Mesothelial cell of epicardium (in vitro differentiated cells): ENCODE data around the gene FXYD5. TPM values are rescaled to one million over a fixed set of nuclear protein-coding genes. Genes with fewer than 3 reads are reported as not detected.
A peak's percentile ranks its signal among the peaks of the same experiment; 100 is the strongest.

Experiments used
- DNase-seq, 2 experiments: peaks; one replicate each; pipeline ENCODE4 v3.0.0; 2021; ENCODE audit warnings: low spot score in 2 of 2; ENCODE audit not compliant: unreplicated experiment in 2 of 2
- H3K27ac Mint-ChIP-seq: 2 replicates; pipeline ENCODE4 v1.8.0; 2021; ENCODE audit warnings: mixed read lengths
- H3K27me3 Mint-ChIP-seq: 2 replicates; pipeline ENCODE4 v1.8.0; 2021; ENCODE audit warnings: low read depth, mixed read lengths
- H3K36me3 Mint-ChIP-seq: 2 replicates; pipeline ENCODE4 v1.8.0; 2021; ENCODE audit warnings: mixed read lengths
- H3K4me1 Mint-ChIP-seq: 2 replicates; pipeline ENCODE4 v1.8.0; 2021; ENCODE audit warnings: mixed read lengths
- H3K4me3 Mint-ChIP-seq: 2 replicates; pipeline ENCODE4 v1.8.0; 2021; ENCODE audit warnings: mild to moderate bottlenecking, moderate library complexity, mixed read lengths
- H3K9me3 Mint-ChIP-seq: 2 replicates; pipeline ENCODE4 v1.8.0; 2021; ENCODE audit warnings: mixed read lengths
- total RNA-seq: library from RNA; stranded (reverse); gene quantifications from 3 replicates; pipeline ENCODE4 v1.2.1, GENCODE V29; 2021
- TF ChIP-seq, protein P1 (sequence below): fragments of 200-600 bp; sonication (generic); IDR thresholded peaks from one replicate; pipeline ENCODE4 v1.5.0; 2021; ENCODE audit warnings: antibody characterized with exemption; ENCODE audit not compliant: unreplicated experiment

The FXYD5 gene
- total RNA-seq, 1 donor from 2014 or later: 24.7 TPM

DNA sequence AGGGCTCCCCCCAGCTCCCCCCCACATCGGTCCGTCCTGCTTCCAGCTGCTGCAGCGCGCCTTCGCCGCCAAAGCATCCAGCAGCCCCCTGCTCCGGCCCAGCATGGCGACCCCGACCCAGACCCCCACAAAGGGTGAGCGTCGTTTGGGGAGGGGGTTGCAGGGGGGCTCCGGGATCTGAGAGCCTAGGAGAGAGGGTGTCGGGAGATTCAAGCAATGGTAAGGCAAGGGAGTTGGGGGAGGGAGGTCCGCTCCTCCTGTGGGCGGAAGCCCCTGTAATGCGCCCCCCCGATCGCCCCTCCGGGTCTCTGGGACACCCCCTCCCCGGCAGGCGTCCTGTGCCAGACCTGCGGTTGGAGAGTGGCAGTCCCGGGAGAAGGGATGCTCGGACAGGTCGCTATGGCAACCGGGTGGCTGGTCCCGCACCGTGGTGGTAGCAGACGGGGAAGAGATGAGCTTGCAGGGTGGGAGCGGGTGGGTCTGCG, 11.3 kb upstream of the FXYD5 start, which contains the start of gene FXYD7:
Gene FXYD7 (plus strand): TSS at position 25 of the 485 bp plus-strand sequence. CDS start 79 bp downstream, at position 104.
- H3K9me3 Mint-ChIP-seq: no peaks in the 10 kb centered on the region
- H3K27ac Mint-ChIP-seq: no peak within 1 kb of the TSS
- peak within 1 kb of the TSS; percentile 44 for H3K4me3 Mint-ChIP-seq
- TF ChIP-seq, protein P1, sequence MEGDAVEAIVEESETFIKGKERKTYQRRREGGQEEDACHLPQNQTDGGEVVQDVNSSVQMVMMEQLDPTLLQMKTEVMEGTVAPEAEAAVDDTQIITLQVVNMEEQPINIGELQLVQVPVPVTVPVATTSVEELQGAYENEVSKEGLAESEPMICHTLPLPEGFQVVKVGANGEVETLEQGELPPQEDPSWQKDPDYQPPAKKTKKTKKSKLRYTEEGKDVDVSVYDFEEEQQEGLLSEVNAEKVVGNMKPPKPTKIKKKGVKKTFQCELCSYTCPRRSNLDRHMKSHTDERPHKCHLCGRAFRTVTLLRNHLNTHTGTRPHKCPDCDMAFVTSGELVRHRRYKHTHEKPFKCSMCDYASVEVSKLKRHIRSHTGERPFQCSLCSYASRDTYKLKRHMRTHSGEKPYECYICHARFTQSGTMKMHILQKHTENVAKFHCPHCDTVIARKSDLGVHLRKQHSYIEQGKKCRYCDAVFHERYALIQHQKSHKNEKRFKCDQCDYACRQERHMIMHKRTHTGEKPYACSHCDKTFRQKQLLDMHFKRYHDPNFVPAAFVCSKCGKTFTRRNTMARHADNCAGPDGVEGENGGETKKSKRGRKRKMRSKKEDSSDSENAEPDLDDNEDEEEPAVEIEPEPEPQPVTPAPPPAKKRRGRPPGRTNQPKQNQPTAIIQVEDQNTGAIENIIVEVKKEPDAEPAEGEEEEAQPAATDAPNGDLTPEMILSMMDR: peak; percentile 59
- no peaks in the 10 kb centered on the region for H3K36me3 Mint-ChIP-seq
- no peak for DNase-seq
- peaks cover 55% of the 10 kb centered on the region for H3K27me3 Mint-ChIP-seq
- H3K4me1 Mint-ChIP-seq: peaks cover 44% of the 10 kb centered on the region

DNA sequence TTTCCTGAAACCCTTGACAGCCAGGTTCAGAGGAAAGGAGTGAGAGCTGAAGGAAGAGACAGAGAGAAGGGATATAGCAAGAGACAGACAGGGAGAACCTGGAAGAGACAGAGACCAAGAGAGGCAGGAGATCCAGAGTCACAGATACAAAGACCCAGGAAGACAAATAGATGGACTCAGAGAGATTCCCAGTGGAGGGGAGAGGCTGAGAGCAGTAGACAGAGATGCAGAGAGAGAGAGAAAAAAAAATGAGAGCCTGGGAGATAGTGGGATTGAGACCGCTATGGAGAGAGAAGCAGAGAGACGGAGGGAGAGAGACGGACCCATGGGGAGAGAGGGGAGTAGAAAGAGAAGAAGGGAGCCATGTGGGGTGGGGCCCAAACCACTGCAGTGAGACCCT, 10.7 kb upstream of the FXYD5 start:
- Mint-ChIP-seq H3K4me3 (peak overlapping the region; percentile 1), H3K27ac (no peak overlapping the region), H3K4me1 (peaks cover 43% of the 10 kb centered on the region), H3K27me3 (peaks cover 55% of the 10 kb centered on the region), H3K9me3 (no peaks in the 10 kb centered on the region), H3K36me3 (no peaks in the 10 kb centered on the region)
- no peak for DNase-seq
- TF ChIP-seq, protein P1: no peak

DNA sequence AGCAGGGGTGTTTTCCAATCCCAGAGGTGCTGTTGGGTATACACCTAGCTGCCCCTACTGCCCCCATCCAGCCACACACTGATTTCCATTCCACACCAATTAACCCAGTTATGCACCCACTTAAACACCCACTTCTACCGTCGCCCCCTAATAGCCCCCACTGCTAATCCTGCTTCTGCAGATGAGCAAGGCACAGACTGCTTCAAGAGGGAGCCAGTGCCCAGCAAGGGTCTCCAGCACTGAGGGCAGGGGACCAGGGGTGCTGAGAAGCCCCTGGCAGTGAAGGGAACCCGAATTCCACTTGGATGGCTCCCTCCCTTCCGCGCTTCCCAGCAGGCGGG, 10.3 kb upstream of the FXYD5 start:
- TF ChIP-seq, protein P1: no peak
- peak overlapping the region; percentile 1 for H3K4me3 Mint-ChIP-seq

DNA sequence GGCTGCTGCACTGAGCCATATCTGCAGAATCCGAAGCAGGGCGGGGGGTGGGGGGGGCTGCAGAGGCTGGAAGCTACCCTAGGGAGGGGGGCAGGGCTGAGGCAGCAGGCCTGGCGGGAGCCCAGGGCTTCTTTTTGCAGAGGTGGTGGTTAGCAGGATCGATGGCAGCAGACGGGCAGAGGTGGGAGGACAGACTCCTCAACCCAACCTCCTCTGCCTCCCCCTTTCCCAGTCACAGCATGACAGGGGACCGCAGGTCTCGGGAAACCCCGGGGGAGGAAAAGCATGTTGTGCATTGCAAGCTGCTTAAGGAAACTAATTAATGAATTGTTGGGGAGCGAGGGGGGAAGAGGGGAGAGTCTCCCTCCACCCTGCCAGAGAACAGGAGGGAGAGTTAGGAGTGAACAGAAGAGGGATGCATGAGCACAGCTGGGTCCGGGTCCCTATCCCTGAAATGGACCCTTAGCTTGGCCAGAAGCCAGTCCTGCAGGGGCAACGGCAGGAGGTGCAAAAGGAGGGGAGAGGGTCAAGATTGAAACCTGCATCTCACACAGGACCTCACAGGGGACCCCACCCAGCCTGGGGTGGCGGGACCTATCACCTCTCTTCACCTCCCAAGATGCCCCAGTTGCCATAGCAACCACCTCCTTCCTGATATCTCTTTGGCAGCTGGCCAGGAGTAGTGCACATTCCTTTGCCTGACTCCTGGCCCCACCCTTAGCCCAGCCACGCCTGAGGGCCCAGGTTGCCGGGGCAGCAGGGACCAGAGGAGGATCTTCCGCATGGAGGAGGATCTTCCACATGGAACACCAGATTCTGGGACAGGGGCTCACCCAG, 9.7 kb upstream of the FXYD5 start:
- TF ChIP-seq, protein P1: no peak
- no peak overlapping the region for H3K27ac Mint-ChIP-seq
- DNase-seq: no peak
- no peaks in the 10 kb centered on the region for H3K9me3 Mint-ChIP-seq
- H3K4me1 Mint-ChIP-seq: peaks cover 38% of the 10 kb centered on the region
- H3K4me3 Mint-ChIP-seq: no peak overlapping the region
- peaks cover 49% of the 10 kb centered on the region for H3K27me3 Mint-ChIP-seq
- no peaks in the 10 kb centered on the region for H3K36me3 Mint-ChIP-seq

More for the DNA sequence above, 10.3 kb upstream of the FXYD5 start:
- H3K27me3 Mint-ChIP-seq: peaks cover 52% of the 10 kb centered on the region
- no peaks in the 10 kb centered on the region for H3K36me3 Mint-ChIP-seq
- peaks cover 40% of the 10 kb centered on the region for H3K4me1 Mint-ChIP-seq
- no peak for DNase-seq
- H3K27ac Mint-ChIP-seq: no peak overlapping the region
- H3K9me3 Mint-ChIP-seq: no peaks in the 10 kb centered on the region

DNA sequence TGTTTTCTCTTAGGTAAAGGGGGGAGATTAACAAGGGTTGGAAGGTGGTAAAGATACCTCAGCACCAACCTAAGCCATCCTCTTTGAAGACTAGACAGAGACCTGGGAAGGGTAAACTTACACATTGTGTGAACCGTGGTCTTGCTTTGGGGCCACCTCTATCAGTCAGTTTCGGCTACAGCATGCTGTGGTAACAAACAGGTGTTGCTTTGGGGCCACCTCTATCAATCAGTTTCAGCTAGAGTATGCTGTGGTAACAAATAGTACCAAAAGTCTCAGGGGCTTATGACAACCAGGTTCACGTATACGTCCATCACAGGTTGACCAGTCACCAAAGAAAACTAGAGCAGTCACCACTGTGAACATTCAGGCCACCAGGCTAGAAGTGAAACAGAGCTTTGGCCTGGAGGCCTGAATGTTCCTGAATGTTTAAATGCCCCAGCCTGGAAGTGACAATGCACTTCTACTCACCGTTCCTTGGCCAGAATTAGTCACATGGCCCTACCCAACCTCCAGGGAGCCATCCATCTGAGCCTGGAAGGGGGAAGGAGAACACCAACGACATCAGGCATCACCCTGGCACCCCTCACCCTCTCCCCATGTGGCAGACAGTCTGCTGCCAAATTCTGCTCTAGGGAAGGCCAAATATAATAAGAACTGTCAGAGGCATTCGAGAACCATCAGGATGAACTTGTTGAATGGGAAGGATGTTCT, 7.6 kb upstream of the FXYD5 start:
- TF ChIP-seq, protein P1: no peak
- Mint-ChIP-seq H3K9me3 (no peaks in the 10 kb centered on the region), H3K27ac (no peak overlapping the region), H3K4me3 (no peak overlapping the region), H3K27me3 (peaks cover 32% of the 10 kb centered on the region), H3K4me1 (peaks cover 29% of the 10 kb centered on the region), H3K36me3 (no peaks in the 10 kb centered on the region)
- no peak for DNase-seq
